ENCODE measurements around the gene CCL19.
A peak's percentile ranks its signal among the peaks of the same experiment; 100 is the strongest.

CCL19 gene

DNA sequence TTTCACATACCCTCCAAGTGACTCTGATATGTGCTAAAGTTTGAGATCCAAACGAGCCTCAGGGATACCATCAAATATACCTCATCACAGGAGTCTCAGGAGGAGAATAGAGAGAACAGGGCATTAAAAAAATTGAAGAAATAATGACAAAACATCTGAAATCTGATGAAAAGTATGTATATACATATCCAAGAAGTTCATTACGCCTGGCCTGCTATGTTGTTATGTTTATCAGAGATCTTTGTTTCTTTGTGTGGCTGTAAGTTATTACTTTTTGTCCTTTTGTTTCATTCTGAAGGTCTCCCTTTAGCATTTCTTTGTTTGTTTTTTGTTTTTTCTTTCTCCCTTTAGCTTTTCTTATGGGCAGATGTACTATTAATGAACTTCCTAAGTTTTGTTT, 2.5 kb upstream of the CCL19 start:
- no peak for DNase-seq

DNA sequence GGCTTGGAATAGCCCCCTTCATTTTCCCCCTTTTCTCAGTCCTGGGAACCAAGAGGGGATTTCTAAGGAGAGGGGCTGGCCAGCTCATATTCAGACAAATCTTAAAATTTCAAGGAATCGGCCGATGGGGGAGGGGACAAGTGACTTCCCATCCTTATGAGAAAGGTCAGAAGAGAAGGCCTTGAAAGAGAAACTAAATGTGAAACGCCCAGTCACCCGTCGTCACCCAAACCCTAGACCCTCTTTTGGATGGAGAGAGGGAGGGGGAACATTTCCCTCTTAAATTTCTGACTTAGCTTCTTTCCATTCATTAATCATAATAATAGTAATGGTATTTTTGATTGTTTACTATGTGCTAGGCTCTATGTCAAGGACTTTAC, 850 bp upstream of the CCL19 start:
- no peak for DNase-seq

DNA sequence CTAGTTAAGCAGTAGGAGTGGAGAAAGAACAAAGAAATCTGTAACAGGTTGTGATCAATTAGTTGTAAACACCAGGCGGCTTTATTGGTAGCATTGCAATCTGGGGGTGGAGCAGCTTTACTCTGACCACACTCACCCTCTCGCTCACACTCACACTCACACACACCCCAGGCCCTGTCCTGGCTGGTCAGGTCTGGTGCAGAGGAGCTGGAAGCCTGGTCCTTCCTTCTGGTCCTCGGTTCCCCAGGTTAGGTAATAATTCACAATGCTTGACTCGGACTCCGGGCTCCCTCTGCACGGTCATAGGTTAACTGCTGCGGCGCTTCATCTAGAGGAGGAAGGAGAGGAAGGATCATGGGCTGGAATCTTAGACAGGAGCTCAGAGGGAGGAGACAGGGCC, 1.6 kb downstream of the CCL19 start:
- no peak for DNase-seq

DNA sequence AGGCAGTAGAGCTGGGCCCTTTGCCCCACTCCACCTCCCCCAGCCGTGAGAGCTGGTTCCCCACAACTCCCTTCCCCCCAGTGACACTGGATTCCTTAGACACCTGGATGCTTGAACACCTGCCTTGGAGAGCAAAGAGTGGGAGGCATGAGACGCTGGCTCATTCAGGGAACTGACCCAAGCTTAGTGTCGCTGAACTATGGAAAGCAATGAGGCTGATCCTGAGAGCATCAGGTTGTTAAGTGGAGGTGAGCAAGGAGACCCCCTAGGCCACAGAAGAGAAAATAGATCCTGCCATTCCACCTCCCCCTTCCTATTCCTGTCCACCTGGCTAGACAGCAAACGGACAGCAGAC, 2.0 kb downstream of the CCL19 start:
- no peak for DNase-seq

DNA sequence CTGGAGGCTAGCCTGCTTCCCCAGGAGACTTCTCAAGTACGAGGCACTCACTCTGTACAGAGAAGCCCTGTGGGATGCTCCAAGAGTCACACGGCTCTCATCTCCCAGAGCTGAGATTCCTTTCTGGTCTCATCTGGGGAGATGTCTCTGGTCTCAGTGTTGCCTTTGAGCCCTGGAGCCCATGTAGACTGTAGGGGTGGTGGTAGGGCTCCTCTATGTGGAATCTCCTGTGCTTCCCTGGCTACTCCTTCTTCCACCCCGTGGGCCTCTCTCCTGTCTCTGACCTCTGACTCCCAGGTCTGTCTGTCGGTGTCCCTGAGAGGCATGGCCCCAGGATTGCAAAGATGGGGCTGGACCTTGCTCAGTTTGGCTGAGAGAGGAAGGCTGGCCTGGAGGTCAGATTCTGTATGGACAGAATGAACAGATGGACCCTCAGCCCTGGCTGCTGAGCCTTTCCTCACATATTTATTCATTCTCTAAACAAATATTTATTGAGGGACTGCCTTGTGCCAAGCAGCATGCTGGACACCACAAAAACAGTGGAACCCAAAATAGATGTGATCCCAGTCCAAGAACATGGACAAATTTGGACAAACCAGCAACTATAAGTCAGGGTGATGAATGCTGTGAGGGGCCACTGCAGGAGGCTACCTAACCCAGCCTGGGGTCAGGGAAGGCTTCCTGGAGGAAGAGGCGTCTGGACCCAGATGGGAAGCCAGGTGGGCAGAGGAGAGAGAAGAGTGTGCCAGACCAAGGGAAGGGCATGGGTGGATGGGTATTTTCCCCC, 2.6 kb downstream of the CCL19 start:
- DNase-seq: no peak

DNA sequence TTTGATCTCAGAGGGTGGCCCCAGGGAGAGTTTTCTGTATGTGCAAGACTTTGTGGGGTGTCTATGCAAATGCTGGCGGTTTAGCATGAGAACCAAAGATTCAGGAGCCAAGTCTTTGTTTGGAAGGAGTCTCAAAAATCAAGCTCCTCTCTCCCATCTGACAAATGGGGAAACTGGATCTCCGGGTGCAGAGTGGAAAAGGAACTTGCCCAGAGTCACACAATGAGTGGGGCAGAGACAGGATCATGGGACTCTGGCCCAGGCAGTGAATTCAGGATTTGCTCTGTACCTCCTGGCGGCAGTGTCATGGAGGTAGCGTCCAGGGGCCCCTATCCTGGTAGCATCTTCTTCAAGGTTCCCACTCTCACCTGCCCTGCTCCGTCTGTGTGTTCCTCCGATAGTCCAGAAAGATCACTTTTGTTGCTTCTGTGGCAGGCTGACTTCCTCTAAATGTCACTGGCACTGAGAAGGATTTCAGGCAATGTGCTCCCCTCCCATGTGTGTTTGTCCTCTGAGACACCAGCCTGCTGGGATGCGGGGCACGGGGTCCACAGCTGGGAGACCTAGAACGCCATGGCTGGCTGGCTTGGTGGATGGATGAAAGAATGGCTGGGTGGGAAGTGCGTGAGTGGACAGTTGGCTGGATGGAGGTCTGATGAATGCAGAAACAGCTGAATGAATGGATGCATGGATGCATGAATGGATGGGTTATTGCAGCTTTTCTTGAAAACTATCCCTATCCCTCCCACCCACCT, 3.6 kb downstream of the CCL19 start:
- no peak for DNase-seq

DNA sequence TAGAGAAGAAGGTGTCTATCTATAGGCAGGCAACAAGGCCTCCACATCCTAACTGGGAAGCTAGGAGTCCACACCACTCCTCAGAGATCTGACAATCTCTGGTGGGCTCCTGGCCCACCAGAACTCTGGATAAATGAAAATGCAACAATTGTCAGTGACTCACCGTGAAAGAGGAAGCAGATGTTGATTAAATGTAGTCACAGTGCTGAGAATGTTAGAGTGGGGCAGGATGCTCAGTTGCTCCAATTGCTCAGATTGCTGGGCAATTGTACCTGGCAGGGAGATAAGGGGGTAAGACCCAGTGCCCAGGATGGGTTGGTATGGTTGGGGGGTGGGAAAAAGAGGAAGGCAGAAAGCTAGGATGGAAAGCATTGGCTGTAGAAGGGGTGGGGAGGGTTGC, 4.3 kb downstream of the CCL19 start:
- no peak for DNase-seq

DNA sequence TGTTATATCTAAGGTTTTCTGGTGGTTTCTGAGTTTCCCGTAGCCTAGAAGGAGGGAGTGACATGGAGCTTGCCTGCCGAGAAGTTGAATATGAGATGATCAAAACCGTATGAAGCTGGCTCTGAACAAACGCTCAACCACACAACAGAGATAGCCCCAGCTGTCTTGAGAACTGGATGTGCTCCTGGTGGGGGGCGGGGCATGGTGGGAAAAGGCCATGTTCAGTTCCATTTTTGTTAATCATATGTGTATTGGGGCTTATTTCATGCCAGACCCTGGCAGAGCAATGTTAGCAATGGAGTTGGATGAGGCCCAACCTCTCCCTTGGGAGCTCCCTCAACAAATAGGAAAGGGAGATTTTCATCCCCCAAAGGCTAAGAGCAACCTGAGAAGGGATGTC, 4.8 kb downstream of the CCL19 start:
- DNase-seq: no peak

DNA sequence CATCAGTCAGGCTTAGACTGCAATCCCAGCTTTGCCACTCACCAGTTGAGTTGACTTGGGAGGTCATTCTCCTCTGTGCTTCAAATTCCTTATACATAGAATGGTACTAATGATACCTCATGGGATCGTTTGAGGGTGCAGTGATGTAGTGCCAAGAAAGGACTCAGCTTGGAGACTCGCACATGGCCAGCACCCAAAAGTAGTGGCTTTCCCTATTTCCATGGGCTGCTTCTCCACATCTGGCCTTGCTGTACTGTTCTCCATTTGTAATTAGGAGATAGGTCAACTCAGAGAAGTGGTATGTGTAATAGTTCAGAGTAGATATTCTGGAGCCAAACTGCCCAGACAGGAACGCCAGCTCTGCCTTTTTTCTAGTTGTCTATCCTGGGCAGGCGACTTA, 5.5 kb downstream of the CCL19 start:
- DNase-seq: no peak

DNA sequence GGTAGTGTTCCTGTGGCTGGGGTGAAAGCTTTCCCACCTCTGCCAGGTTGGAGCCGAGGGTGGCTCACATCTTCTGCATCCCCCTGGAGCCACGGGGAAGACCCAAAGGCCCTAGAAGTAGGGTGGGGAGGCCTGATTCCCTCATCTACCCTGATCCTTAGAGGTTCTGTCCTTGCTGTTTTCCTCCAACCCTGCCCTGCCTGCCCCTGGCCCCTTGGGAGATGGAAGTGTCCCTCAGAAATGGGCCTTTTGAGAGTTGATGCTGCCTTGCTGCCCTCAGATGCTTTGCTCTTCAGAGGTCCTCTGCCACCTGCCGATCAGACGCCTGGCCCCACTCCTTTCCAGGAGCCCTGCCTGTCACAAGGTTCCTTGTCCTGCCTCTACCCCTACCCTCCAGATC, 6.3 kb downstream of the CCL19 start:
- no peak for DNase-seq

DNA sequence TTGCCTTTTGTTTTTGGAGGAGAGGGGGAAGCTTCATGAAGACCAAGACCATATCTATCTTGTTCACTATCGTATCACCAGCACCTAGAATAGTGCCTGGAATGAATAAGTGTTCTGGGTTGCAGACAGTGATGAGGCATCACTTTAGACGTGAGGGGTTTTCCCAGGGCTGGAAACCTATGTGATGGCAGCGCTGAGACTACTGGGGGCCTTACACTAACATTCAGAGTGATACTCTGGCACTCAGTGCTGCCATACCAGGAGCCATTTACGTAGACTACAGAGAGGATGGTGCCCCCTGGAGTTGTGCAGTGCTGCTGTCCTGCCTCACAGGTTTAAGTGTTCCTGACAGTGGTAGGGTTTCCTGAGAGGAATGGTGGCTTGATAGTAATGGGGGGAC, 6.9 kb downstream of the CCL19 start:
- DNase-seq: no peak

DNA sequence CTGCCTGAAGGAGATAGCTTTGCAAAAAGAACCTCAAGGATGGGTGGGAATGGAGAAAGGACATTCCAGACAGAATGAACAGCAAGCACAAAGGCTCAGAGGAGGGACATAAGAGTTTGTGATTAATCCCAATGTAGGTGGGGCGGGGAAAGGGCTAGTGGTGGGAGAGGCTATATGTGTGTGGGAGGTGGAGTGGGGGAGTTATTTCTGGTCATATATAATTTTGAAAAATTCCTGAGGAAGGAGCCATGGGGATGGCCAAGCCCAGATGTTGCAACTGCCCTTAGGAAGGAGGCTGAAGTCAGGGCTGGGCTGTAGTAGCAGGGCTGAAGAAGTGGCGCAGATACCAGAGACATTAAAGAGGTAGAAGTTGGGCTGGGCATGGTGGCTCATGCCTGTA, 15.2 kb downstream of the CCL19 start:
- DNase-seq: no peak

DNA sequence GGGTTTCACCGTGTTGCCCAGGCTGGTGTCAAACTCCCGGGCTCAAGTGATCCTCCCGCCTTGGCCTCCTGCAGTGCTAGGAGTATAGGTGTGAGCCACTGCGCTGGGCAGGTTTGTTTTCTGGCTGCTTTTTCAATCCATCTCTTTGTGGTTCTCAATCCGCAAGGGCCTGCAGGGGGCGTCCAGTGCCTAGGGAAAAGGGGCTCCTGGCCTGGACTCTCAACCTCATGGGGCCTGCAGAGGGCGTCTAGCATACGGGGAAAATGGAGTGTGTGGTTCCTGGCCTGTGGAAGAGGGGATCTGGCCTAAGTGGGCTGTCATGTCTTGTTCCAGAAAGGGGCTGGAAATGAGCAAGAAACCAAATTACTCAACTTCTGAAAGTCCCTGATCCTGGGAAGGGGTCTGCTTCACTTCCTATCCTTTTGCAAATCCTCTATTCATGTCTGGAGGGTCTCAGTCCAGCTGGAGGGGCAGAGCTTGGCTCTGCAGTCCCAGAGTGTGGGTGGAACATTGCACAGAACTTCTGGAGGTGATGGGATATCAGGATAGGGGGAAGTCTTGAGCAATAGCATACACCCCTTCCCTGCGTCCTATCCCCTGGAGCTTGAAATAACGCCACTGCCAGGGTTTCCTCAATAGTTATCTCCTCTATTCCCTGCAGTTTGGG, 15.9 kb downstream of the CCL19 start:
- DNase-seq: peak; percentile 62

DNA sequence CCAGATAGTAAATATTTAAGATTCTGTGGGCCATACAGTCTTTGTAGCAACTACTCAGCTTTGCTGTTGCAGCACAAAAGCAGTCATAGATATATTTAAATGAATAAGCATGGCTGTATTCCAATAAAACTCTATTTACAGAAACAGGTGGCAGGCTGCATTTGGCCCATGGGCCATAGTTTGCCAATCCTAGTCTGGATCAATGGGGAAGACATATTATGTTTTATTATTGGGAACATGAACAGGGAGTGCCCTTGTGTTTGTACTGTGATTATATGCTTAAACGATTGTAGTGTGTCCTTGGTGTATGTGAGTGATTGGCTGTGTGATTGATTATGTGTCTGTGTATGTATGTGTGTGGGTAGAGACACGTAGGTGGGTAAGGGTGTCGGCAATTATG, 16.6 kb downstream of the CCL19 start:
- DNase-seq: no peak

DNA sequence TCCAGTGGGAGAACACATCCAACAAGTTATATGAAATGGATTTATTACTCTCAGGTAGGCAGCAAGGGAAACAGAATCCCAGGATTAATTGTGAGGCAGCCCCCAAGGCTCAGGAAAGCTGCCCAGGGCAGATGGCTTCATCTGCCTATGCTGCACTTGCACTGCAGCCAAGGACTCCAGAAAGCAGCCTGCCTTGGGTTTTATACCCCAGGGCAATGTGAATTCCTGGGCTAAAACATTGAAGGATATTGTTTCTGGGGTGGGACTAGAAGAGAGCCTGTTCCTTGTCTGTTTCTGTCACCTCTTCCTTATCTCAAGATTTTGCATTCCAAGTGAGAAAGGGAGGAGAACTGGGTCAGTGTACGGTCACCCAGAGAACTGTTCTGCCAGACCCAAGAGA, 19.8 kb downstream of the CCL19 start:
- no peak for DNase-seq

DNA sequence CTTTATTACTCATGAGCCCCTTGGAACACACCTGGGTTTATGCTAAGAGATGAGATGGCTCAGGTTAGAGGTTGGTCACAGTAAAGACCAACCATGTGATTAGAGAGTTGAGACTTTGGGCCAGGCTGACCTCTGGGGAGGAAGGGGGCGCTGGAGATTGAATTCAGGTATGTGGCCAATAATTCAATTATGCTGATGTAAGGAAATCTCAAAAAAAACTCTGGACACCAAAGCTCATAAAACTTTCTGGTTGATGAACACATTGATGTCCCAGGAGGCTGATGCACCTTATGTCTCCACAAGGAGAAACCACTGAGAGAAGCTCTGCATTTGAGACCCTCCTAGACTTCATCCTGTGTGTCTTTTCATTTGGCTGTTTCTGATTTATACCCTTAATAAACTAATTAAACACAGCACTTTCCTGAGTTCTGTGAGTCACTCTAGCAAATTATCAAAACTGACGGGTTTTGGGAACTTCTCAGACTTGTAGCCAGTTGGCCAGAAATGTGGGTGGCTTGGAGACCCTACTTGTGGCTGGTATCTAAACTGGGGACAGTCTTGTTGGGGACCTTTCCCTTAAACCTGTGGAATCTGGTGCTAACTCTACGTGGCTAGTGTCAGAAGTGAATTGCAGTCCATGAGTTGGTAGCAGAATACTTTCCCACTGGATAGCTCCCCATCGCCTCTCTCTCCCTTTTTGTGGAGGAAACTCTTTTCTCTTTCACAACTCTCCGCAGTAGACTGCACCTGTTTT, 21.1 kb downstream of the CCL19 start:
- no peak for DNase-seq

DNA sequence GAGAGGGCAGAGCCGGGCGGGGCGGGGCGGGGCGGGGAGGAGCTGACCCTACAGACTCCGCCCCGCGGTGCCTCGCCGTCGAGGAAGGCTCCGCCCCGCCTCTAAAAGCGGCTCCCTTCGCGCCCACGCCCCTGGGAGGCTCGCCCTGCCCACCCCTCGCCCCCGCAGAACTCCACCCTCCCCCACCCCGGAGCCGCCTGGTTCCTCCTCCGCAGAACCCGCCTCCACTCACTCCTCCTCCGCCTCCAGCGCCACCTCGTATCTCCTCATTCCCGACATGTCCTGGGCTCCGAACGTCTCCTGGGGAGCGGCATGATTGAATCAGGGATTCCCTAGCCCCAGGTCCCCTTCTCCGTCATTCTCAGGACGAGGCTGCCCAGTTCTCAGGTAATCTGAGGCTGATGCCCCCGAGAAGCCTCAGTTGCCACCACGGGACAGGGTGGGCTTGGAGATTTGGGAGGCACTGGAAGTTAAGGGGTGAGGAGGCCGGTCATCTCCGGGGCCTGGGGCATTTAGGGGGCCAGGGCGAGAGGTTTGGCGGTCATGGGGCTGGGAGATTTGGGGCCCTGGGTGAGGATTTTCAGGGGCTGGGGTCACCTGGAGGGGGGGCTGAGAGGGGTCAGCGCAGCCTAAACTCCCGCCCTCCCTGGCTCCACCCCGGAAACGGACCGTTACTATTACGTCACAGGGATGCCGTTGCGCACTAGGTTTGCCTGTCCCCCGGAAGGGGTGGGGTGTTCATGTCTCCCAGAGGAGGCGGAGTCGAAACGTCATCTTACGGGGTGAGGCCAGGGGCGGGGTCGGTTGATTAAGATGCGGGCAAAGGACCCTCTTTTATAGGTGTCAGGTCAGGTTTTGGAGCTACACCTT, 25.5 kb downstream of the CCL19 start:
- DNase-seq: peak; percentile 93

DNA sequence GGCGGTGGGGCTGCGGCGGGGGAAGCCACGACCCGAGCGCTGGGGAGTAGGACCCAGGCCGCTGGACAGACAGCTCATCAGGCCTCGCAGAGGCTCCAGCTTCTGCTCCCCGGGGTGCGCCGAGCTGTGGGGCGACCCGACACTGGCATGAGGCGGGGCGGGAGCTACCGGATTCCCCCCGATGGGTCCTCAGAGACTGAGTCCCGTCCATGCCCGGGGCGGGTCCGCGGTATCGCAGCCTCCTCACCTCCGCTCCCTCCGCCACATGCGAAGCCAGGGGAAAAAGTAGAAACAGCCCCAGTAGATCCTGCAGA, 26.1 kb downstream of the CCL19 start:
- DNase-seq: no peak

DNA sequence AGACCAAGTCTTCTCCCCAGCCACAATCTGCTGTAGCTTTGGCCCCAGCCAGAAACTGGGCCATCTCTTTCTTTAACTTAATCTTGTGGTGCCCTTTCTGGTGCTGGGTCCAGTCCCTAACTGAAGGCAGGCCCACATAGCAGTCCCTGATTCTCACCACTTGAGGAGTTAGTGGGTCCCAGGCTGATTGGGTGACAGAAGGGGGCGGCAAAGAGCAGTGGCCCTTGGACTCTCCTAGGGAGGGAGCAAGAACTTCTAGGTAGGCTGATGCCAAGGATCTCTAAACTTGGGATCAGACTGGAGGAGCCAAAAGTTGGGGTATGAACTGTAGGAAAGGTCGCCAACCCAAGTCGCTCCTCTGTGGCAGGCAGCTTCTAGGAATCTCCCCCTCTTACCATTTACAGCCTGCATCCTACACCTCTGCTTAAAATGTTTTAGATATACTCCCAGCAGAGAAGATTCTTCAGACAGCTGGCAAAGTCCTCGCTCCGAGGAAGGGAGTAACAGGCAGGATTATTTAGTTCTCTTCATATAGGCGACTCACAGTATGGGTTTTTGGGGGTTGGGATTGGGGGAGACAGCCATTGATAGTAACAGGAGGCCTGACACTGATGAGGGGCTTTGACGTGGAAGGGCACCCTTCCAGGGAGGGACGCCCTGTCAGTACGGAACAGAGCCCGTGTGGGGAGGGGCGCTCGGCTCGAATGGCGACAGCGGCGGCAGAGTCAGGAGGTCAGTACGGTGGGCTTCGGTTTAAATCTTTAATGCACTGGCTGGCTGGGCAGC, 26.6 kb downstream of the CCL19 start:
- DNase-seq: peak; percentile 85

DNA sequence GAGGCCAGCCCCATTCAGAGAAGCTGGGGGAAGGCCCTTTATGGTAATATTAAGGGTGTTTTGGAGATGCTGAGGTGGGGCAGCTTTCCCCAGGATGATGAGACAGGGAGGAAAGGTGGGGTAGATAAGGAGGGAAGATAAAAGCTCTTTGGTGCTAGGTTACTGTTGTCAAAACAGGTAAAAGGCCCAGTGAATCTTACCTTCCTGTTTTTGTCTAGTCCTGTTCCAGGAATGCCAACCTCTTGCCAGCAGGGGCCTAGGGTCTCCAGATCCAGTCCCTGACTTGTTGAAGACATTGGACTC, 27.8 kb downstream of the CCL19 start:
- DNase-seq: peak; percentile 83

DNA sequence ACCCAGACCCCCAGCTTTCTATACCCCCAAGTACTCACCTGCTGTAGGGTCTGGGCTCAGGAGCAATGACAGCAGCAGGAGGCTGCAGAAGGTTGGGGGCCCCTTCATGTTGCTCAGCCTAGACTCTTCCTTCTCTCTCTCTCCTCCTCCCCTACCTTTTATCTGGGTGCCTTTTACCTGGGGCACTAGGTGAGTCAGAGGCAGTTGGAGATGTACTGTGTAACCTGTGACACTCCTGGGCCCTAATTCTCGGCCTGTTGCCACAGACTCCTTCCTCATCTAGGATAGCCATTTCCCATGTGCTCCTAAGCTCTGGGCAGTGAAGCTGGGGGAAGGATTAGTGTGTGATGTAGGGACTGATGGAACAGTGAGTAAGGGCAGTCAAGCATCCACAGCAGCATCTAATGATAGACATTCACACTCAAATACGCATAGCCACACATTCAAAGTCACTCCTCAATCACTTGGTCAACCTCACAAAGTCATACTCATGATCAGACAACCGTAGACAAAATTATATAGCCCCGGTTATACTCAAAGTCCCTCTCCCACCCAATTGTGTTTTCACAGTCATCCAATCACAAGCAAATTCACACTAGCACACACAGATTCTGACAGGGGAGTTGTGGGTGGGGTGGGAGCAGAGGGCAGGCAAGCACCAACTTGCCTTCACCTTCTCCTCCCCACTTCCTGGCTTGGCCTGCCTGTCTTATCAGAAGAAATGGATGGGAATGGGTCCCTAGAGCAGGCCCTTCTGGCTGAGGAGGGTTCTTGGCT, 28.4 kb downstream of the CCL19 start, which contains the start of gene CCL27:
TSS of gene CCL27 (minus strand) at position 132 of the 777 bp plus-strand sequence. CDS start at position 108, 24 bp downstream.
- peak; percentile 27 for DNase-seq
